DND-41 (cell line): ENCODE data around the gene NMRK1.

Experiments
- ATAC-seq: fragments of 200-7000 bp; cut with Tn5 transposase; 3 replicates; pipeline ENCODE4 v1.9.1; 2021; ENCODE audit warnings: low read depth; ENCODE audit not compliant: insufficient read depth
- DNase-seq: peaks from one replicate; pipeline ENCODE4 v3.0.0-alpha.2; 2020
- H2AFZ ChIP-seq: 2 replicates; pipeline ENCODE4 v1.6.0; 2012; ENCODE audit warnings: low read depth, low read length
- H3K27ac ChIP-seq: 2 replicates; pipeline ENCODE4 v1.5.1; 2012; ENCODE audit warnings: low read length, inconsistent platforms
- H3K27me3 ChIP-seq: fragments of 200-600 bp; sonication (generic); 2 replicates; pipeline ENCODE4 v1.6.0; 2012; ENCODE audit warnings: low read length, mild to moderate bottlenecking, inconsistent platforms; ENCODE audit not compliant: insufficient read depth, poor library complexity
- H3K36me3 ChIP-seq: 2 replicates; pipeline ENCODE4 v1.5.1; 2012; ENCODE audit warnings: low read length, inconsistent platforms; ENCODE audit not compliant: insufficient read depth
- H3K4me1 ChIP-seq: 2 replicates; pipeline ENCODE4 v1.5.1; 2012; ENCODE audit warnings: mild to moderate bottlenecking, low read length; ENCODE audit not compliant: insufficient read depth
- H3K4me2 ChIP-seq: 2 replicates; pipeline ENCODE4 v1.6.0; 2012; ENCODE audit warnings: mild to moderate bottlenecking, moderate library complexity, low read length, inconsistent platforms; ENCODE audit not compliant: insufficient read depth
- H3K4me3 ChIP-seq, 2 experiments: fragments of 200-600 bp in 1 of 2; shearing (Covaris generic) in 1 of 2; 2 replicates each; pipeline ENCODE4 v1.5.1; 2012 to 2016; ENCODE audit warnings: inconsistent platforms in 2 of 2, low read length in 2 of 2, mild to moderate bottlenecking in 2 of 2, low read depth in 1 of 2, moderate library complexity in 1 of 2
- H3K79me2 ChIP-seq: 2 replicates; pipeline ENCODE4 v1.6.0; 2012; ENCODE audit warnings: low read length, inconsistent platforms; ENCODE audit not compliant: insufficient read depth
- H3K9ac ChIP-seq: 2 replicates; pipeline ENCODE4 v1.6.0; 2012; ENCODE audit warnings: low read depth, mild to moderate bottlenecking, inconsistent platforms, low read length, moderate library complexity
- H3K9me3 ChIP-seq: 2 replicates; pipeline ENCODE4 v1.5.1; 2012; ENCODE audit warnings: low read length, moderate library complexity, mild to moderate bottlenecking, inconsistent platforms; ENCODE audit not compliant: insufficient read depth, severe bottlenecking
- H4K20me1 ChIP-seq: 2 replicates; pipeline ENCODE4 v1.6.0; 2012; ENCODE audit warnings: low read length; ENCODE audit not compliant: insufficient read depth
- EZH2 ChIP-seq: IDR thresholded peaks from 3 replicates; pipeline ENCODE4 v1.6.1; 2012; ENCODE audit warnings: borderline replicate concordance, low read depth, mild to moderate bottlenecking, moderate library complexity, low read length, inconsistent platforms; ENCODE audit not compliant: severe bottlenecking
- TF ChIP-seq, protein P1 (sequence below): IDR thresholded peaks from 2 replicates; pipeline ENCODE4 v1.5.1; 2012; ENCODE audit warnings: borderline replicate concordance, low read length, moderate library complexity, mild to moderate bottlenecking; ENCODE audit not compliant: poor library complexity, severe bottlenecking; ENCODE audit errors: extremely low read depth

Gene NMRK1

GRCh38 chr9:75072895-75073294, 15.1 kb downstream of the NMRK1 start:
- DNase-seq, result no peak
- no peak overlapping the region for H3K27ac ChIP-seq
- no peak overlapping the region for H3K9ac ChIP-seq
- H3K79me2 ChIP-seq, result no peaks in the 10 kb centered on the region
- H4K20me1 ChIP-seq, result no peaks in the 10 kb centered on the region
- no peaks in the 10 kb centered on the region for H3K4me1 ChIP-seq
- ATAC-seq, result no peak
- H3K27me3 ChIP-seq, result no peaks in the 10 kb centered on the region
- no peak overlapping the region for H3K4me2 ChIP-seq
- no peak overlapping the region for H3K4me3 ChIP-seq
- no peak overlapping the region for H2AFZ ChIP-seq
- no peak for TF ChIP-seq EZH2
- TF ChIP-seq, protein P1, sequence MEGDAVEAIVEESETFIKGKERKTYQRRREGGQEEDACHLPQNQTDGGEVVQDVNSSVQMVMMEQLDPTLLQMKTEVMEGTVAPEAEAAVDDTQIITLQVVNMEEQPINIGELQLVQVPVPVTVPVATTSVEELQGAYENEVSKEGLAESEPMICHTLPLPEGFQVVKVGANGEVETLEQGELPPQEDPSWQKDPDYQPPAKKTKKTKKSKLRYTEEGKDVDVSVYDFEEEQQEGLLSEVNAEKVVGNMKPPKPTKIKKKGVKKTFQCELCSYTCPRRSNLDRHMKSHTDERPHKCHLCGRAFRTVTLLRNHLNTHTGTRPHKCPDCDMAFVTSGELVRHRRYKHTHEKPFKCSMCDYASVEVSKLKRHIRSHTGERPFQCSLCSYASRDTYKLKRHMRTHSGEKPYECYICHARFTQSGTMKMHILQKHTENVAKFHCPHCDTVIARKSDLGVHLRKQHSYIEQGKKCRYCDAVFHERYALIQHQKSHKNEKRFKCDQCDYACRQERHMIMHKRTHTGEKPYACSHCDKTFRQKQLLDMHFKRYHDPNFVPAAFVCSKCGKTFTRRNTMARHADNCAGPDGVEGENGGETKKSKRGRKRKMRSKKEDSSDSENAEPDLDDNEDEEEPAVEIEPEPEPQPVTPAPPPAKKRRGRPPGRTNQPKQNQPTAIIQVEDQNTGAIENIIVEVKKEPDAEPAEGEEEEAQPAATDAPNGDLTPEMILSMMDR, result no peak
- no peaks in the 10 kb centered on the region for H3K36me3 ChIP-seq
- H3K9me3 ChIP-seq, result no peaks in the 10 kb centered on the region

- no peak overlapping the region for H3K4me3 ChIP-seq
- H3K79me2 ChIP-seq, result no peaks in the 10 kb centered on the region
- no peak overlapping the region for H3K4me2 ChIP-seq
- H3K27me3 ChIP-seq, result no peaks in the 10 kb centered on the region
- H2AFZ ChIP-seq, result no peak overlapping the region
- no peak overlapping the region for H3K27ac ChIP-seq
- no peaks in the 10 kb centered on the region for H4K20me1 ChIP-seq
- TF ChIP-seq, protein P1, result no peak
- no peak for TF ChIP-seq EZH2
- H3K4me1 ChIP-seq, result no peaks in the 10 kb centered on the region
- H3K9me3 ChIP-seq, result no peaks in the 10 kb centered on the region
- H3K9ac ChIP-seq, result no peak overlapping the region
- no peak for ATAC-seq
- no peaks in the 10 kb centered on the region for H3K36me3 ChIP-seq
- DNase-seq, result no peak
These were observed 16.3 kb downstream of the NMRK1 start for GRCh38 chr9:75071530-75072122.

- DNase-seq (no peak), ATAC-seq (no peak)
- Histone ChIP-seq H3K9ac (no peak overlapping the region), H3K36me3 (no peaks in the 10 kb centered on the region), H2AFZ (no peak overlapping the region), H3K79me2 (no peaks in the 10 kb centered on the region), H3K4me3 (no peak overlapping the region), H3K27me3 (no peaks in the 10 kb centered on the region), H3K4me1 (no peaks in the 10 kb centered on the region), H4K20me1 (no peaks in the 10 kb centered on the region), H3K9me3 (no peaks in the 10 kb centered on the region), H3K27ac (no peak overlapping the region), H3K4me2 (no peak overlapping the region)
- TF ChIP-seq EZH2, result no peak
- TF ChIP-seq, protein P1, result no peak
These were observed 18.8 kb downstream of the NMRK1 start for GRCh38 chr9:75069171-75069570.
